Measurements from ENCODE around the gene TCF4. TPM values are rescaled to one million over a fixed set of nuclear protein-coding genes. Genes with fewer than 3 reads are reported as not detected.

The TCF4 gene
- total and polyA plus RNA-seq, 2 donors (not counting 1 experiment from before 2014, with no cell fraction given): 68.5 to 353 TPM

DNA sequence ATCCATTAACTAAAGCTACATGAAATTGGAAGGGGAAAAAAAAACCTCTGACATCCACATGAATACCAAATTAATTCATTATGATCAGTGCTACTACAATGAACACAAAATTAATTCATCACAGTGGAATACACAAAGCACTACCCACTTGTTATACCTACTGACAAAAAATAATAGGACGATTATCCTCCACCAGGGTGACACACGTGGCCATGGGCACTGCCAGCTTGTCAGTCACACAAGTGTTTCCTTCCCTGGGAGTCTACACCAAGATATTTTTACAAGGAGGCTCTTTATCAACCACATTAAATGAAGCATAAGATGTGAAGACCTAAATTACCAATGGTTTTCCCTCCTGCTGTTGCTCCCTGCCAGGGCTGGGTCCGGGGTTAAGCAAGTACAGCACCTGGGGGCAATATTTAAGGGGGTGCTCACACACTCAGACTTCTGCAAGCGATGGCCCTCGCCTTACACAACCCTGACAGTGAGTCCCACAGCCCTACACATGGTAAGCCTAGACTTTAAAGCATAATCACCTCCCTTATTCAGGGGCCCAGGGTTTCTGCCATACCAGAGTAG is 90.1 kb downstream of the TCF4 start:
- intact Hi-C loops (cut with micrococcal nuclease): no loop called here
- H3K79me2 ChIP-seq (ENCODE audit: control insufficient read depth, insufficient read depth, low read length): peaks cover 32% of the 10 kb centered on the region
- H3K4me1 Mint-ChIP-seq: peaks cover 10% of the 10 kb centered on the region

More for the DNA sequence above, 90.1 kb downstream of the TCF4 start:
- Histone ChIP-seq H3K9ac (ENCODE audit: low read length) (no peak overlapping the region), H3K27me3 (replicated peaks in 1 of 4; ENCODE audit: control extremely low read depth in 1 of 4, control insufficient read depth in 3 of 4, insufficient read depth in 4 of 4, low read length in 3 of 4) (no peaks in the 10 kb centered on the region), H3K27ac (ENCODE audit: low read length in 2 of 2) (no peak overlapping the region), H4K20me1 (ENCODE audit: control insufficient read depth, insufficient read depth, low read length, poor library complexity, severe bottlenecking) (no peaks in the 10 kb centered on the region), H3K4me1 (ENCODE audit: control insufficient read depth in 2 of 2, insufficient read depth in 2 of 2, low read length in 2 of 2) (peaks cover 0 to 3% of the 10 kb centered on the region in 2 donors), H3K36me3 (replicated peaks in 1 of 2; ENCODE audit: control extremely low read depth in 1 of 2, control insufficient read depth in 1 of 2, extremely low read depth in 1 of 2, insufficient read depth in 2 of 2, low read length in 1 of 2) (peaks cover 0 to 2% of the 10 kb centered on the region in 2 experiments), H3K4me2 (replicated peaks; ENCODE audit: low read depth, low read length, poor library complexity, severe bottlenecking) (no peak overlapping the region), H3K9me3 (ENCODE audit: control extremely low read depth in 1 of 3, control insufficient read depth in 2 of 3, insufficient read depth in 1 of 3, low read length in 2 of 3) (no peaks in the 10 kb centered on the region), H3K4me3 (ENCODE audit: control extremely low read depth in 1 of 5, extremely low read depth in 1 of 5, insufficient read depth in 1 of 5, low read depth in 2 of 5, low read length in 4 of 5) (no peak overlapping the region), H2AFZ (ENCODE audit: insufficient read depth, low read depth, low read length, poor library complexity, severe bottlenecking) (no peak overlapping the region)
- 78% methylated on average over 5 of the region's 5 CpGs for WGBS (ENCODE audit: insufficient coverage)
- no peak for ATAC-seq (ENCODE audit: low read depth)
- no peak for DNase-seq
- no peaks in the 10 kb centered on the region for H3K9me3 Mint-ChIP-seq (ENCODE audit: insufficient read depth)
- H3K4me3 Mint-ChIP-seq: no peak overlapping the region
- CTCF ChIA-PET: no interaction called here
- peaks cover 3% of the 10 kb centered on the region for H3K27me3 Mint-ChIP-seq
- POLR2A ChIA-PET: no interaction called here
- TF ChIP-seq CTCF (IDR thresholded peaks at IDR 0.05): no peak
- TF ChIP-seq EZH2 (IDR thresholded peaks at IDR 0.05; ENCODE audit: borderline replicate concordance, insufficient read depth, low read depth, low read length, poor library complexity, severe bottlenecking): no peak
- H3K27ac Mint-ChIP-seq: no peak overlapping the region

Data from B cell (primary cell).